ENCODE data around the gene KRTAP10-5.

Gene KRTAP10-5

GRCh38 chr21:44599264-44600029, 19.0 kb upstream of the KRTAP10-5 start:
- DNase-seq (ENCODE audit: extremely low read depth, low read depth) = no peak
- no peak for TF ChIP-seq CTCF (IDR thresholded peaks at IDR 0.05; ENCODE audit: low read depth, low read length)

GRCh38 chr21:44598061-44598460, 17.7 kb upstream of the KRTAP10-5 start:
- TF ChIP-seq CTCF (IDR thresholded peaks at IDR 0.05; ENCODE audit: low read depth, low read length) = no peak
- DNase-seq (ENCODE audit: extremely low read depth, low read depth) = no peak

GRCh38 chr21:44596068-44596725, 15.8 kb upstream of the KRTAP10-5 start:
- TF ChIP-seq CTCF (IDR thresholded peaks at IDR 0.05; ENCODE audit: low read depth, low read length) = no peak
- no peak for DNase-seq (ENCODE audit: extremely low read depth, low read depth)

- DNase-seq (ENCODE audit: extremely low read depth, low read depth) = no peak
- no peak for TF ChIP-seq CTCF (IDR thresholded peaks at IDR 0.05; ENCODE audit: low read depth, low read length)
Observed at GRCh38 chr21:44595524-44595923, 15.1 kb upstream of the KRTAP10-5 start.

GRCh38 chr21:44594406-44594916, 14.1 kb upstream of the KRTAP10-5 start:
- no peak for TF ChIP-seq CTCF (IDR thresholded peaks at IDR 0.05; ENCODE audit: low read depth, low read length)
- no peak for DNase-seq (ENCODE audit: extremely low read depth, low read depth)

GRCh38 chr21:44593598-44594405, 13.4 kb upstream of the KRTAP10-5 start:
- TF ChIP-seq CTCF (IDR thresholded peaks at IDR 0.05; ENCODE audit: low read depth, low read length) = no peak

More at GRCh38 chr21:44593598-44594405, 13.4 kb upstream of the KRTAP10-5 start:
- DNase-seq (ENCODE audit: extremely low read depth, low read depth) = no peak

Data from AG09319 (cell line).